ENCODE results near the gene GRIP1.

Gene GRIP1

GRCh38 chr12:66312189-66312588 lies 366.7 kb downstream of the GRIP1 start:
- no peak for DNase-seq

GRCh38 chr12:66309606-66310005 lies 369.3 kb downstream of the GRIP1 start:
- DNase-seq: no peak

- DNase-seq: peak in 1 of 3 experiments; percentile 23
These were observed 374.5 kb downstream of the GRIP1 start for GRCh38 chr12:66304296-66304900.

GRCh38 chr12:66303316-66303804 lies 375.5 kb downstream of the GRIP1 start:
- DNase-seq: peak in 1 of 3 experiments; percentile 45

GRCh38 chr12:66302827-66303169 lies 376.1 kb downstream of the GRIP1 start:
- no peak for DNase-seq

- DNase-seq: peak; percentile 98 to 99 (median 99)
These were observed 376.7 kb downstream of the GRIP1 start, which contains the start of gene HELB for GRCh38 chr12:66301944-66302826. TSS of gene HELB (plus strand) at chr12:66302493. CDS start at chr12:66302604, 111 bp downstream.

- DNase-seq: no peak
These were observed 381.0 kb downstream of the GRIP1 start for GRCh38 chr12:66297923-66298322.
